Mesothelial cell of epicardium (in vitro differentiated cells): ENCODE data around the gene WDR17. TPM values are rescaled to one million over a fixed set of nuclear protein-coding genes. Genes with fewer than 3 reads are reported as not detected.

Experiments used
- DNase-seq, 2 experiments: peaks; one replicate each; pipeline ENCODE4 v3.0.0; 2021; ENCODE audit warnings: low spot score in 2 of 2; ENCODE audit not compliant: unreplicated experiment in 2 of 2
- H3K27ac Mint-ChIP-seq: 2 replicates; pipeline ENCODE4 v1.8.0; 2021; ENCODE audit warnings: mixed read lengths
- H3K27me3 Mint-ChIP-seq: 2 replicates; pipeline ENCODE4 v1.8.0; 2021; ENCODE audit warnings: low read depth, mixed read lengths
- H3K36me3 Mint-ChIP-seq: 2 replicates; pipeline ENCODE4 v1.8.0; 2021; ENCODE audit warnings: mixed read lengths
- H3K4me1 Mint-ChIP-seq: 2 replicates; pipeline ENCODE4 v1.8.0; 2021; ENCODE audit warnings: mixed read lengths
- H3K4me3 Mint-ChIP-seq: 2 replicates; pipeline ENCODE4 v1.8.0; 2021; ENCODE audit warnings: mild to moderate bottlenecking, moderate library complexity, mixed read lengths
- H3K9me3 Mint-ChIP-seq: 2 replicates; pipeline ENCODE4 v1.8.0; 2021; ENCODE audit warnings: mixed read lengths
- CTCF ChIP-seq: fragments of 200-600 bp; sonication (generic); IDR thresholded peaks from one replicate; pipeline ENCODE4 v1.5.0; 2021; ENCODE audit warnings: antibody characterized with exemption; ENCODE audit not compliant: unreplicated experiment
- total RNA-seq: library from RNA; stranded (reverse); gene quantifications from 3 replicates; pipeline ENCODE4 v1.2.1, GENCODE V29; 2021

WDR17 gene
- total RNA-seq, 1 donor from 2014 or later = 2.4 TPM

- H3K36me3 Mint-ChIP-seq = no peaks in the 10 kb centered on the region
- no peaks in the 10 kb centered on the region for H3K9me3 Mint-ChIP-seq
- H3K27me3 Mint-ChIP-seq = no peaks in the 10 kb centered on the region
- H3K4me1 Mint-ChIP-seq = no peaks in the 10 kb centered on the region
- no peak for DNase-seq
- no peak overlapping the region for H3K4me3 Mint-ChIP-seq
- no peak overlapping the region for H3K27ac Mint-ChIP-seq
- no peak for TF ChIP-seq CTCF
These were observed 164.0 kb downstream of the WDR17 start for GRCh38 chr4:176229645-176230044.

Other genes with a start within 250 kb of the WDR17 start
- 0.20 to 0.74 TPM (median 0.40 TPM) in 3 replicates for gene SPATA4, start 129.7 kb downstream of the WDR17 start, total RNA-seq
- not detected in 3 replicates for gene ASB5, start 203.4 kb downstream of the WDR17 start, total RNA-seq